HCT116 (cell line): ENCODE data around the gene NSF. TPM values are rescaled to one million over a fixed set of nuclear protein-coding genes. Genes with fewer than 3 reads are reported as not detected.
A peak's percentile ranks its signal among the peaks of the same experiment; 100 is the strongest.

Experiments
- ATAC-seq: fragments of 200-7000 bp; cut with Tn5 transposase; 2 replicates; pipeline ENCODE4 v1.9.1; 2020; ENCODE audit warnings: mild to moderate bottlenecking, moderate library complexity
- BruUV-seq: library from RNA; stranded (reverse); fragments of 400-500 nt; replicated peaks from 2 replicates; lab custom pipeline; 2021; lab: Mats Ljungman, UMichigan
- CTCF ChIA-PET: fragments of 300-600 bp; sonication (Branson Sonifier 250); formaldehyde crosslinking; loops from one replicate; lab custom pipeline; 2021; ENCODE audit warnings: antibody characterized with exemption; lab: Charles Lee
- POLR2A ChIA-PET: fragments of 300-600, 350-600 bp; sonication (Branson Sonifier 250); formaldehyde crosslinking; loops from one replicate; lab custom pipeline; 2021; ENCODE audit warnings: antibody characterized with exemption; lab: Charles Lee
- RAD21 ChIA-PET, 2 experiments: fragments of 300-600 bp; sonication (Branson Sonifier 250); formaldehyde crosslinking; loops; one replicate each; lab custom pipeline; 2023; ENCODE audit warnings: low total read pairs in 2 of 2; ENCODE audit not compliant: uncharacterized antibody in 2 of 2, unreplicated experiment in 2 of 2, low non-redundant PET in 1 of 2; lab: Charles Lee
- DNase-seq: peaks from one replicate; pipeline ENCODE4 v3.0.0-alpha.2; 2010; ENCODE audit warnings: low read depth, low spot score
- H2AFZ ChIP-seq: fragments of 200-600 bp; shearing (Covaris generic), sonication (generic); 2 replicates; pipeline ENCODE4 v1.6.1; 2017; ENCODE audit warnings: low read depth, mixed run types, mixed read lengths, antibody characterized with exemption, low read length; ENCODE audit not compliant: poor library complexity, severe bottlenecking
- H3K27ac ChIP-seq: 2 replicates; pipeline ENCODE4 v1.5.1; 2012; ENCODE audit warnings: low read depth, low read length
- H3K27me3 ChIP-seq: fragments of 200-600 bp; sonication (generic); 2 replicates; pipeline ENCODE4 v1.6.1; 2016; ENCODE audit warnings: mixed run types, low read length, mixed read lengths; ENCODE audit not compliant: insufficient read depth
- H3K36me3 ChIP-seq, 2 experiments: fragments of 200-500 bp in 1 of 2; fragments of 200-600 bp in 1 of 2; sonication (Bioruptor generic) in 1 of 2; sonication (generic) in 1 of 2; 2 replicates each; pipeline versions ENCODE4 v1.5.1 to v1.6.1; 2014 to 2016; ENCODE audit warnings: low read length in 2 of 2, inconsistent platforms in 1 of 2, mixed read lengths in 1 of 2, mixed run types in 1 of 2; ENCODE audit not compliant: insufficient read depth in 2 of 2, control insufficient read depth in 1 of 2
- H3K4me1 ChIP-seq, 2 experiments: fragments of 200-600 bp in 1 of 2; sonication (generic) in 1 of 2; 2 replicates each; pipeline versions ENCODE4 v1.5.1 to v1.6.1; 2012 to 2017; ENCODE audit warnings: low read length in 2 of 2, inconsistent platforms in 1 of 2, mild to moderate bottlenecking in 1 of 2, mixed read lengths in 1 of 2, mixed run types in 1 of 2, moderate library complexity in 1 of 2; ENCODE audit not compliant: insufficient read depth in 2 of 2, control insufficient read depth in 1 of 2
- H3K4me2 ChIP-seq: fragments of 200-600 bp; sonication (generic); 2 replicates; pipeline ENCODE4 v1.6.1; 2017; ENCODE audit warnings: mixed run types, low read length, mixed read lengths
- H3K4me3 ChIP-seq, 2 experiments: fragments of 200-600 bp in 1 of 2; sonication (generic) in 1 of 2; replicated peaks in 1 of 2; 2 replicates each; pipeline ENCODE4 v1.5.1; 2011 to 2016; ENCODE audit warnings: low read length in 2 of 2, control low read depth in 1 of 2, low read depth in 1 of 2, mild to moderate bottlenecking in 1 of 2, mixed read lengths in 1 of 2, mixed run types in 1 of 2
- H3K79me2 ChIP-seq: fragments of 200-600 bp; sonication (generic); 2 replicates; pipeline ENCODE4 v1.6.1; 2017; ENCODE audit warnings: mild to moderate bottlenecking, mixed run types, low read length, moderate library complexity, mixed read lengths; ENCODE audit not compliant: insufficient read depth
- H3K9ac ChIP-seq: fragments of 200-600 bp; sonication (generic); 2 replicates; pipeline ENCODE4 v1.6.1; 2016; ENCODE audit warnings: low read length, mixed read lengths
- H3K9me2 ChIP-seq: fragments of 200-600 bp; sonication (generic), shearing (Covaris generic); 2 replicates; pipeline ENCODE4 v1.6.1; 2017; ENCODE audit warnings: mixed run types, mild to moderate bottlenecking, moderate library complexity; ENCODE audit not compliant: insufficient read depth
- H3K9me3 ChIP-seq, 2 experiments: fragments of 200-500 bp in 1 of 2; fragments of 200-600 bp in 1 of 2; sonication (Bioruptor generic) in 1 of 2; sonication (generic) in 1 of 2; 2 replicates each; pipeline ENCODE4 v1.6.1; 2014 to 2017; ENCODE audit warnings: low read length in 2 of 2, mixed read lengths in 2 of 2, inconsistent platforms in 1 of 2, low read depth in 1 of 2, mild to moderate bottlenecking in 1 of 2, mixed run types in 1 of 2, moderate library complexity in 1 of 2; ENCODE audit not compliant: control insufficient read depth in 1 of 2, insufficient read depth in 1 of 2
- H4K20me1 ChIP-seq: fragments of 200-600 bp; sonication (generic), shearing (Covaris generic); 2 replicates; pipeline ENCODE4 v1.6.1; 2017; ENCODE audit warnings: mixed run types, mild to moderate bottlenecking, moderate library complexity; ENCODE audit not compliant: insufficient read depth
- CBX3 ChIP-seq: IDR thresholded peaks from 2 replicates; pipeline ENCODE4 v1.6.1; 2012; ENCODE audit warnings: low read depth
- EGR1 ChIP-seq: IDR thresholded peaks from 2 replicates; pipeline ENCODE4 v1.6.1; 2012; ENCODE audit warnings: low read depth
- ELF1 ChIP-seq: IDR thresholded peaks from 2 replicates; pipeline ENCODE4 v1.6.1; 2012; ENCODE audit warnings: low read depth, borderline replicate concordance
- JUND ChIP-seq: IDR thresholded peaks from 2 replicates; pipeline ENCODE4 v1.6.1; 2012
- MAX ChIP-seq: IDR thresholded peaks from 2 replicates; pipeline ENCODE4 v1.6.1; 2012
- POLR2AphosphoS5 ChIP-seq: IDR thresholded peaks from 2 replicates; pipeline ENCODE4 v1.6.1; 2011; ENCODE audit warnings: mild to moderate bottlenecking, low read depth, low read length, moderate library complexity
- RAD21 ChIP-seq: IDR thresholded peaks from 2 replicates; pipeline ENCODE4 v1.6.1; 2012; ENCODE audit warnings: low read depth, mild to moderate bottlenecking
- SIN3A ChIP-seq: IDR thresholded peaks from 2 replicates; pipeline ENCODE4 v1.6.1; 2012; ENCODE audit warnings: low read depth
- SRF ChIP-seq: IDR thresholded peaks from 2 replicates; pipeline ENCODE4 v1.6.1; 2012; ENCODE audit warnings: low read depth
- ZBTB33 ChIP-seq: IDR thresholded peaks from 2 replicates; pipeline ENCODE4 v1.6.1; 2011; ENCODE audit warnings: mild to moderate bottlenecking, low read length, moderate library complexity; ENCODE audit not compliant: insufficient replicate concordance; ENCODE audit errors: extremely low read depth
- ZFX ChIP-seq: fragments of 450-650 bp; IDR thresholded peaks from 2 replicates; pipeline ENCODE4 v1.6.1; 2017
- intact Hi-C: fragments of 100-400 bp; cut with micrococcal nuclease; formaldehyde crosslinking; loops from 2 replicates; pipeline ENCODE4 v1.10.0; 2022
- total RNA-seq: library from RNA; stranded (reverse); gene quantifications from one replicate; pipeline ENCODE4 v1.2.1, GENCODE V29; 2021; ENCODE audit not compliant: unreplicated experiment

NSF gene
- total RNA-seq, 1 experiment from 2014 or later: 61.1 TPM

- peak overlapping the region; percentile 37 for H3K4me2 ChIP-seq
- POLR2A ChIA-PET: no interaction called here
- no TSS peak for BruUV-seq
- ATAC-seq (peak; percentile 38), DNase-seq (no peak)
- H3K9me3 ChIP-seq: no peaks in the 10 kb centered on the region
- H3K36me3 ChIP-seq: no peaks in the 10 kb centered on the region
- RAD21 ChIA-PET: no interaction called here
- H3K27ac ChIP-seq: peak overlapping the region; percentile 19; the same call in 1 of the 2 replicates
- H3K4me3 ChIP-seq: no peak overlapping the region
- no peaks in the 10 kb centered on the region for H3K27me3 ChIP-seq
- no peaks in the 10 kb centered on the region for H3K9me2 ChIP-seq
- intact Hi-C loops: no loop called here
- CTCF ChIA-PET: no interaction called here
- H3K9ac ChIP-seq: no peak overlapping the region
- H4K20me1 ChIP-seq: no peaks in the 10 kb centered on the region
- H3K4me1 ChIP-seq: peaks cover 28 to 66% of the 10 kb centered on the region in 2 experiments
- no peak for TF ChIP-seq POLR2AphosphoS5
- no peak for TF ChIP-seq RAD21
- no peak for TF ChIP-seq MAX
- no peak for TF ChIP-seq ZBTB33
- TF ChIP-seq ZFX: no peak
- no peak for TF ChIP-seq JUND
- no peak for TF ChIP-seq SRF
- no peak for TF ChIP-seq CBX3
- no peak for TF ChIP-seq SIN3A
- TF ChIP-seq ELF1: no peak
- no peak for TF ChIP-seq EGR1
- TF ChIP-seq, all 23 proteins: peak for 0
- no peak overlapping the region for H2AFZ ChIP-seq
- H3K79me2 ChIP-seq: no peaks in the 10 kb centered on the region
Observed at GRCh38 chr17:46764709-46765401, 174.4 kb downstream of the NSF start.
